ENCODE measurements around the gene HNRNPA1.

GRCh38 chr12:54238531-54238930 is 42.0 kb upstream of the HNRNPA1 start:
- no peak for TF ChIP-seq ZNF560 (tag by site-specific recombination; IDR thresholded peaks at IDR 0.05; ENCODE audit: borderline replicate concordance)
- TF ChIP-seq ZBTB6 (tag by site-specific recombination; IDR thresholded peaks at IDR 0.05): no peak

All from HEK293 (cell line).